GM10266 (cell line): Measurements from ENCODE around the gene ZCCHC4.

ENCODE experiments used
- DNase-seq: peaks from one replicate; pipeline ENCODE4 v3.0.0; 2012; ENCODE audit errors: extremely low spot score
- CTCF ChIP-seq: IDR thresholded peaks from 2 replicates; pipeline ENCODE4 v1.5.1; 2012; ENCODE audit warnings: mild to moderate bottlenecking, low read depth; ENCODE audit not compliant: control insufficient read depth, insufficient read depth; ENCODE audit errors: missing control alignments

The ZCCHC4 gene

GRCh38 chr4:25308306-25308705 is 4.3 kb upstream of the ZCCHC4 start:
- DNase-seq, result no peak
- no peak for TF ChIP-seq CTCF

GRCh38 chr4:25308761-25309160 is 3.8 kb upstream of the ZCCHC4 start:
- no peak for TF ChIP-seq CTCF
- no peak for DNase-seq

GRCh38 chr4:25310066-25310802 is 2.3 kb upstream of the ZCCHC4 start:
- DNase-seq, result peak; percentile 34
- no peak for TF ChIP-seq CTCF

DNA sequence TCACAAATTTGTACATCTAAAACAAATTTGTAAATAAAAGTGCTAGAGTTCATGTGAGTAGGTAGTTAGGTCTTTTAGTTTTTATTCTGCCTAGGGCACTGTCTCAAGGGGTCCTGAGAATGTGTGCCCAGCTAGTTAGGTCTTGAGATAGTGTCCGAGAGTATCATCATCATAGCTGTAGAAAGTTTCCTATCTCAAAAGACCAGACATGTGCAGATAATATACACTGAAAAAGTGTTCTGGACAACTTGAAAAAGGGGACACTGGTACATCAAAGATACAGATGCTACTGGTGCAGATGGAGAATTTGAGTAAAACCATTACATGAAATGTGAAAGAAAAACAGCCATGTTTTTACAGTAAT is 1.8 kb upstream of the ZCCHC4 start:
- DNase-seq, result no peak
- no peak for TF ChIP-seq CTCF

DNA sequence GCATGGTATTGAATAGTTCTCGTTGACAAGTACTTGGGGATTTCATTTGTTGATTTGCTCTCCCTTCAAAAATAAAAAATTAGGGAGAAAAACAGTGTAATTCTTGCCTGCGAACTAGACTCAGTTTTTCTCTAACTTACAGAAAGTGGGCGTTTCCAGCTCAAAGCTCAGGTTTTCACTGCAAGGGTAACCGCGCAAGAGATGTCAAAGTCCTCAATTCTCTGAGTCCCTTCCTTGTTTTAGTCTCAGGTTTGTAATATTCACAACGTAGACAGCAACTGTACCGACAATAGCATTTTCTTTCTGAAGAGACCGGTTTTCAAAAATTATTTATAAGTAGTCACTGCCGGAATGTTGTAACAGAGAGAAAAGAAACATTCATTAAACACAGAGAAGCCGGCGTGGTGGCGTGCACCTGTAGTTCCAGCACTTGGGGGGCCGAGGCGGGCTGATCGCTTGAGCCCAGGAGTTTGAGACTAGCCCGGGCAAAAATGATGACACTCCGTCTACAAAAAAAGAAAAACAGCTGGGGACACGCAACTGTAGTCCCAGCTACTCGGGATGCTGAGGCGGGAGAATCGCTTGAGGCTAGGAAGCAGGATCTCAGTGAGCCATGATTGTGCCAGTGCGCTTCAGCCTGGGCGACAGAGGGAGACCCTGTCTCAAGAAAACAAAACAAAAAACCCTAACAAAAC is 774 bp downstream of the ZCCHC4 start:
- TF ChIP-seq CTCF, result no peak
- no peak for DNase-seq

DNA sequence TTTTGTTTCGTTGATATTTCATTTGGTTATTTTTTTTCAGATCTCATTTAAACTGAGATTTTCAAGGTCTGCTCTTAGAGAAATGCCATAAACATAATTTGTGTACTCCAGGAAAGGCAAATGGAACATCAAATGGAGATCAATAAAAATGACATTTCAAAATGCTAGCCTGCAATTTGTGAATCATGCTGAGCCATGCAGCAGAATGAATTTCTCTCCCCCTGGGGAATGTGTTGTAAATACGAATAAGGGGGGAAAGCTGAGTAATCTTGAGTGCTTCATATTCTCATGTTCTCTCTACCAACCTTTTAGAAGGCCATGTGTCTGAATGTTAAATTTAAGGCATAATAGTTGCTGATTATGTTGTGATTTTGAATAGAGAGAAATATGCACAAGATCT is 7.8 kb downstream of the ZCCHC4 start:
- no peak for DNase-seq
- TF ChIP-seq CTCF, result no peak

DNA sequence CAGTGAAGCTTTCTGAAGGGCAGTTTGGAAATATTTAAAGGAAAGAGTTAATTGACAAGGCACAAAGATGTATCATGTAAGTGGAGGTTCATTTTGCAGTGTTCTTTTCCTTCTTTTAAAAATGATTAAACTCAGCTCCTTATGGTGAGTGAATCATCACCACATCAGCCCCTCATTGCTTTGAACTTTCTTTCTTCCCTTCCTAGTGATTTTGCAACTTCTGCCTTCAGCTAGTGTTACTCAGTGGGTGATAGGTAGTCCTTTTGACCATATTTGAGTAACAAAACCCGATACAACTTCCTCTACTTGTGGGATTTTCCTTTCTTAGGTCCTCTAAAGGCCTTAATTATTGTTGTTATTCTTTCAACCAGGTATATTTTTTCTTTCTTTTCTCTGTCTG is 8.2 kb downstream of the ZCCHC4 start:
- DNase-seq, result no peak
- TF ChIP-seq CTCF, result no peak
